SK-N-SH treated with all-trans-retinoic acid at 6 μM for 48 hours (cell line): ENCODE results near the gene OTOF.

Experiments
- ATAC-seq: fragments of 200-7000 bp; cut with Tn5 transposase; 3 replicates; pipeline ENCODE4 v1.9.1; 2020; ENCODE audit warnings: mild to moderate bottlenecking, moderate library complexity
- ARNTL ChIP-seq: fragments of 450-650 bp; formaldehyde crosslinking; IDR thresholded peaks from 2 replicates; pipeline ENCODE4 v1.5.0; 2020; ENCODE audit warnings: low read depth, mild to moderate bottlenecking, moderate library complexity, borderline replicate concordance
- BACH2 ChIP-seq: fragments of 250-450 bp; sonication (Bioruptor Pico); IDR thresholded peaks from 2 replicates; pipeline ENCODE4 v1.9.0; 2021; ENCODE audit warnings: mild to moderate bottlenecking, borderline replicate concordance
- CSDC2 ChIP-seq: fragments of 250-450 bp; sonication (Bioruptor Pico); IDR thresholded peaks from 2 replicates; pipeline ENCODE4 v1.5.0; 2020; ENCODE audit warnings: mild to moderate bottlenecking, moderate library complexity
- ESRRG ChIP-seq: fragments of 250-450 bp; sonication (Bioruptor Pico); IDR thresholded peaks from 2 replicates; pipeline ENCODE4 v1.6.1; 2021; ENCODE audit warnings: mild to moderate bottlenecking
- ISL1 ChIP-seq: fragments of 250-450 bp; sonication (Bioruptor Pico); IDR thresholded peaks from 2 replicates; pipeline ENCODE4 v2.1.2; 2022; ENCODE audit warnings: mild to moderate bottlenecking, moderate library complexity
- OSR1 ChIP-seq: fragments of 250-450 bp; sonication (Bioruptor Pico); IDR thresholded peaks from 2 replicates; pipeline ENCODE4 v1.8.0; 2022; ENCODE audit warnings: moderate library complexity, mild to moderate bottlenecking, inconsistent platforms
- PPARA ChIP-seq: fragments of 250-450 bp; sonication (Bioruptor Pico); IDR thresholded peaks from 2 replicates; pipeline ENCODE4 v1.5.0; 2020; ENCODE audit warnings: mild to moderate bottlenecking, borderline replicate concordance
- TOX ChIP-seq: fragments of 250-450 bp; sonication (Bioruptor Pico); IDR thresholded peaks from 2 replicates; pipeline ENCODE4 v1.8.0; 2021; ENCODE audit warnings: mild to moderate bottlenecking, moderate library complexity, borderline replicate concordance
- ZC3H10 ChIP-seq: fragments of 250-450 bp; sonication (Bioruptor Pico); IDR thresholded peaks from 2 replicates; pipeline ENCODE4 v1.5.1; 2021; ENCODE audit warnings: mild to moderate bottlenecking, moderate library complexity
- ZFP30 ChIP-seq: fragments of 450-650 bp; formaldehyde crosslinking; IDR thresholded peaks from 2 replicates; pipeline ENCODE4 v1.5.0; 2022; ENCODE audit warnings: mild to moderate bottlenecking, moderate library complexity
- ZNF565 ChIP-seq: fragments of 450-650 bp; formaldehyde crosslinking; conservative IDR thresholded peaks from 2 replicates; pipeline ENCODE4 v1.5.0; 2020; ENCODE audit warnings: low read depth, mild to moderate bottlenecking, moderate library complexity
- ZNF70 ChIP-seq: fragments of 450-650 bp; formaldehyde crosslinking; IDR thresholded peaks from 2 replicates; pipeline ENCODE4 v1.5.0; 2020; ENCODE audit warnings: mild to moderate bottlenecking, moderate library complexity
- ZNF8 ChIP-seq: fragments of 450-650 bp; formaldehyde crosslinking; IDR thresholded peaks from 2 replicates; pipeline ENCODE4 v1.5.0; 2020; ENCODE audit warnings: mild to moderate bottlenecking, moderate library complexity
- TF ChIP-seq, protein P1 (sequence below): fragments of 250-450 bp; sonication (Bioruptor Pico); IDR thresholded peaks from 2 replicates; pipeline ENCODE4 v1.5.1; 2020; ENCODE audit warnings: low read depth, mild to moderate bottlenecking, moderate library complexity
- TF ChIP-seq, protein P2 (sequence below): fragments of 250-450 bp; sonication (Bioruptor Pico); IDR thresholded peaks from 2 replicates; pipeline ENCODE4 v1.5.0; 2020; ENCODE audit warnings: mild to moderate bottlenecking, moderate library complexity
- TF ChIP-seq, protein P3 (sequence below): fragments of 250-450 bp; sonication (Bioruptor Pico); IDR thresholded peaks from 2 replicates; pipeline ENCODE4 v1.8.0; 2020; ENCODE audit warnings: mild to moderate bottlenecking, moderate library complexity, borderline replicate concordance

OTOF gene

DNA sequence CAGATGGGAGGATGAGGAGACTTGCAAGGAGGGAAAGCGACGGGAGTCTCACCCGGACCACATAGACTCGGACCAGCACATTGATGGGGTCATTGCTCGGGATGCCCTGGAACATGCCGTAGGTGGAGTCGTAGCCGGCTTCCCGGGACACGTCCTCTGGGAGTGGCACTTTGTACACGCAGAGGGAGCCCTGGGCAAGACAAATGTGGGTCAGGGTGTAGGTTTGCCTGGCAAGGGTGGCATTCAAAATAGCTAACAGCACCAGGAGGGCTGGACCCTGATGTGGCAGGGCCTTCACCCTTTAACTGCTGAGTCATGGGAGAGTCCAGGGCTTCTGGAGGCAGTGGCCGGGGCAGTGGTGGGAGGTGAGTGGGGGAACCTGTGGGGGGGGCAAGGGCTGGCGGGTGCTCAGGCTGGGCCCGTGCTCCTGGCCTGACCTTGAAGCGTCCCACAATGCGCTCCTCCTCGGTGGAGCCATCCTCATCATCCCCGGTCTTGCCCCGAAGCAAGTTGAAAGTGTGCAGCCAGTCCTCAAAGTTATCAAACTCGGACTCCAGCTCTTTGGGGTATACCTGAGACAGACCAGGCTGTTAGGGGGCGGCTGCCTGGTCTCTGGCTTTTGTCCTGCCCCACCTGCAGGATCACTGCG, 11.1 kb downstream of the OTOF start:
- TF ChIP-seq ZNF565 (CRISPR knock-in tag) (no peak), TOX (no peak), ARNTL (CRISPR knock-in tag) (no peak), ZC3H10 (CRISPR knock-in tag) (no peak)
- TF ChIP-seq, protein P1, sequence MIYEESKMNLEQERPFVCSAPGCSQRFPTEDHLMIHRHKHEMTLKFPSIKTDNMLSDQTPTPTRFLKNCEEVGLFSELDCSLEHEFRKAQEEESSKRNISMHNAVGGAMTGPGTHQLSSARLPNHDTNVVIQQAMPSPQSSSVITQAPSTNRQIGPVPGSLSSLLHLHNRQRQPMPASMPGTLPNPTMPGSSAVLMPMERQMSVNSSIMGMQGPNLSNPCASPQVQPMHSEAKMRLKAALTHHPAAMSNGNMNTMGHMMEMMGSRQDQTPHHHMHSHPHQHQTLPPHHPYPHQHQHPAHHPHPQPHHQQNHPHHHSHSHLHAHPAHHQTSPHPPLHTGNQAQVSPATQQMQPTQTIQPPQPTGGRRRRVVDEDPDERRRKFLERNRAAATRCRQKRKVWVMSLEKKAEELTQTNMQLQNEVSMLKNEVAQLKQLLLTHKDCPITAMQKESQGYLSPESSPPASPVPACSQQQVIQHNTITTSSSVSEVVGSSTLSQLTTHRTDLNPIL = no peak

DNA sequence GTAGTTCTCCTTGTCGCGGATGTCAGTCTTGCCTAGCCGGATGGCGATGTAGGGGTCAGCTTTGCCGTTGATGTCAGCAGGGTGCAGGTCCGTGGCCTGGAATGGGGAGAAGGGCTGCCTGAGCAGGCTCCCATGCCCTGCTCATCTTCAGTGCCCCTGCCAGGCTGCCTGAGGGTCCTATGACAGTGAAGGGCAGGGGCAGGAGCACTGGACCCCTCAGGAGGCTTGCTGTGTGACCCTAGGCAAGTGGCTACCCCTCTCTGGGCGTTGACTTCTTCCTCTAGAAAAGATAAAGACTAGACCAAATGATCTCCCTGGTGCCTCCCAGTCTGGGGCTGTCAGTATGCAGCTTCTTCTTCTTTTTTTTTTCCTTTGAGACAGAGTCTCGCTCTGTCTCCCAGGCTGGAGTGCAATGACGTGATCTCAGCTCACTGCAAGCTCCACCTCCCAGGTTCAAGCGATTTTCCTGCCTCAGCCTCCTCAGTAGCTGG, 11.9 kb downstream of the OTOF start:
- no peak for ATAC-seq
- TF ChIP-seq TOX = no peak
- no peak for TF ChIP-seq ZFP30
- no peak for TF ChIP-seq OSR1 (CRISPR knock-in tag)
- no peak for TF ChIP-seq ZNF70 (CRISPR knock-in tag)
- TF ChIP-seq, protein P2, sequence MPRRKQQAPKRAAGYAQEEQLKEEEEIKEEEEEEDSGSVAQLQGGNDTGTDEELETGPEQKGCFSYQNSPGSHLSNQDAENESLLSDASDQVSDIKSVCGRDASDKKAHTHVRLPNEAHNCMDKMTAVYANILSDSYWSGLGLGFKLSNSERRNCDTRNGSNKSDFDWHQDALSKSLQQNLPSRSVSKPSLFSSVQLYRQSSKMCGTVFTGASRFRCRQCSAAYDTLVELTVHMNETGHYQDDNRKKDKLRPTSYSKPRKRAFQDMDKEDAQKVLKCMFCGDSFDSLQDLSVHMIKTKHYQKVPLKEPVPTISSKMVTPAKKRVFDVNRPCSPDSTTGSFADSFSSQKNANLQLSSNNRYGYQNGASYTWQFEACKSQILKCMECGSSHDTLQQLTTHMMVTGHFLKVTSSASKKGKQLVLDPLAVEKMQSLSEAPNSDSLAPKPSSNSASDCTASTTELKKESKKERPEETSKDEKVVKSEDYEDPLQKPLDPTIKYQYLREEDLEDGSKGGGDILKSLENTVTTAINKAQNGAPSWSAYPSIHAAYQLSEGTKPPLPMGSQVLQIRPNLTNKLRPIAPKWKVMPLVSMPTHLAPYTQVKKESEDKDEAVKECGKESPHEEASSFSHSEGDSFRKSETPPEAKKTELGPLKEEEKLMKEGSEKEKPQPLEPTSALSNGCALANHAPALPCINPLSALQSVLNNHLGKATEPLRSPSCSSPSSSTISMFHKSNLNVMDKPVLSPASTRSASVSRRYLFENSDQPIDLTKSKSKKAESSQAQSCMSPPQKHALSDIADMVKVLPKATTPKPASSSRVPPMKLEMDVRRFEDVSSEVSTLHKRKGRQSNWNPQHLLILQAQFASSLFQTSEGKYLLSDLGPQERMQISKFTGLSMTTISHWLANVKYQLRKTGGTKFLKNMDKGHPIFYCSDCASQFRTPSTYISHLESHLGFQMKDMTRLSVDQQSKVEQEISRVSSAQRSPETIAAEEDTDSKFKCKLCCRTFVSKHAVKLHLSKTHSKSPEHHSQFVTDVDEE (CRISPR knock-in tag) = no peak
- TF ChIP-seq CSDC2 = no peak
- no peak for TF ChIP-seq ESRRG (CRISPR knock-in tag)
- TF ChIP-seq, protein P3, sequence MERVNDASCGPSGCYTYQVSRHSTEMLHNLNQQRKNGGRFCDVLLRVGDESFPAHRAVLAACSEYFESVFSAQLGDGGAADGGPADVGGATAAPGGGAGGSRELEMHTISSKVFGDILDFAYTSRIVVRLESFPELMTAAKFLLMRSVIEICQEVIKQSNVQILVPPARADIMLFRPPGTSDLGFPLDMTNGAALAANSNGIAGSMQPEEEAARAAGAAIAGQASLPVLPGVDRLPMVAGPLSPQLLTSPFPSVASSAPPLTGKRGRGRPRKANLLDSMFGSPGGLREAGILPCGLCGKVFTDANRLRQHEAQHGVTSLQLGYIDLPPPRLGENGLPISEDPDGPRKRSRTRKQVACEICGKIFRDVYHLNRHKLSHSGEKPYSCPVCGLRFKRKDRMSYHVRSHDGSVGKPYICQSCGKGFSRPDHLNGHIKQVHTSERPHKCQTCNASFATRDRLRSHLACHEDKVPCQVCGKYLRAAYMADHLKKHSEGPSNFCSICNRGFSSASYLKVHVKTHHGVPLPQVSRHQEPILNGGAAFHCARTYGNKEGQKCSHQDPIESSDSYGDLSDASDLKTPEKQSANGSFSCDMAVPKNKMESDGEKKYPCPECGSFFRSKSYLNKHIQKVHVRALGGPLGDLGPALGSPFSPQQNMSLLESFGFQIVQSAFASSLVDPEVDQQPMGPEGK (CRISPR knock-in tag) = no peak
- TF ChIP-seq ZNF565 (CRISPR knock-in tag) = no peak
- TF ChIP-seq, protein P1 = no peak

More for the DNA sequence above, 11.1 kb downstream of the OTOF start:
- ATAC-seq = no peak

DNA sequence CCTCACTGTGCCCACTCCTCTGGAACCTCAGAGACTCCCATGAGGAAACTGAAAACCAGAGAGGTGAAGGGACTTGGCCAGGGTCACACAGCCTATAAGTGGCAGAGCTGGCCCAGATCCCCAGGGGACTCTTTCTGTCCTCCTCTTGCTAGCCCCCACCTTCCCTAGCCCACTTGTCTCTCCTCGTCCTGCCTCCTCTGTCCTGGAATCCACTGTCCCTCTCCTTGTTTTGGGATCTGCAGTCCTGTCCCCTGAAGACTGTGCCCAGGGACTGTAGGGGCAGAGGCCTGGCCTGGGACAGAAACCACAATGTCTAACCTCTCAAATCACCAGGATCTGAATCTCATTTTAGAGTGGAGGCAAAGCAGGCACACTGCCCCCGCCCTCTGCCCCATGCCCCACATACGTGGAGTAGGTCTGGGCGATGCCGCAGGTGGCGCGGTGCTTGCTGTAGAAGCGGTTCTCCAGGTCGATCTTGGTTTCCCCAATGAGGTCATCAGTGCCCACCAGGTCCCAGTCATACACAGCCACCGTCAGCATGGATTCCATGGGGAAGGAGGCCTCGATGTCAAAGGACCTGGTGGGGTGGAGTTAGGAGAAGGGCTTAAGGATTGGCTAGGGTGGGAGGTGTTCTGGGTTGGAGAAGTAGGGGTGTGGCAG, 12.5 kb downstream of the OTOF start:
- no peak for ATAC-seq
- no peak for TF ChIP-seq BACH2
- no peak for TF ChIP-seq ZNF70 (CRISPR knock-in tag)
- TF ChIP-seq ESRRG (CRISPR knock-in tag) = no peak
- no peak for TF ChIP-seq ZFP30
- TF ChIP-seq, protein P2 (CRISPR knock-in tag) = no peak
- TF ChIP-seq PPARA = no peak
- no peak for TF ChIP-seq ZNF8 (CRISPR knock-in tag)
- no peak for TF ChIP-seq ISL1 (CRISPR knock-in tag)
- TF ChIP-seq, protein P1 = no peak
